Fibroblast of lung (primary cell): Measurements from ENCODE around the gene KCNMA1.

Experiments
- EZH2 ChIP-seq: IDR thresholded peaks from 2 replicates; pipeline ENCODE4 v1.5.1; 2012; ENCODE audit warnings: low read length, control low read depth, mild to moderate bottlenecking; ENCODE audit errors: missing control alignments
- TF ChIP-seq, protein P1 (sequence below), 2 donors: IDR thresholded peaks in 1 of 2; conservative IDR thresholded peaks in 1 of 2; 1 replicate in 1 of 2; 2 replicates in 1 of 2; pipeline ENCODE4 v1.5.1; 2011 to 2012; ENCODE audit warnings: low read length in 2 of 2, control low read depth in 1 of 2, inconsistent platforms in 1 of 2, low read depth in 1 of 2, mild to moderate bottlenecking in 1 of 2

DNA sequence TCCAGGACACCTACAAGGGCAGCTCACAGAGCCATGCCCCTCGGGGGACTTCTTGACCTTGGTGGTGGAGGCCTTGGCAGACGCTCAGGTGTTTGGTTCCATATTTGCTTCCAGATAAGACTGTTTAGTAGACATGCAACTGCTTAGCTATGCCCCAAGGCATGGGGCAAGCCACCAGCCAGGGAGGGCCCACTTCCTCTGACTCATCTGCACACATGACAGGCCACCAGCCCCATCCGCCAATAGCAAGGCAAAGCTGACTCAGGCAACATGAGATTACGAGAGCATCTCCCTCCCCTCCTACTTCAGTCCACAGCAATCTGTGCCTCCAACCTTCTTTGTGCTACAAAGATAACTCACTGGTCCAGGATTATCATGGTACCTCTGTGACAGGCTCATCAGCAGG is 54.9 kb downstream of the KCNMA1 start:
- TF ChIP-seq, protein P1, sequence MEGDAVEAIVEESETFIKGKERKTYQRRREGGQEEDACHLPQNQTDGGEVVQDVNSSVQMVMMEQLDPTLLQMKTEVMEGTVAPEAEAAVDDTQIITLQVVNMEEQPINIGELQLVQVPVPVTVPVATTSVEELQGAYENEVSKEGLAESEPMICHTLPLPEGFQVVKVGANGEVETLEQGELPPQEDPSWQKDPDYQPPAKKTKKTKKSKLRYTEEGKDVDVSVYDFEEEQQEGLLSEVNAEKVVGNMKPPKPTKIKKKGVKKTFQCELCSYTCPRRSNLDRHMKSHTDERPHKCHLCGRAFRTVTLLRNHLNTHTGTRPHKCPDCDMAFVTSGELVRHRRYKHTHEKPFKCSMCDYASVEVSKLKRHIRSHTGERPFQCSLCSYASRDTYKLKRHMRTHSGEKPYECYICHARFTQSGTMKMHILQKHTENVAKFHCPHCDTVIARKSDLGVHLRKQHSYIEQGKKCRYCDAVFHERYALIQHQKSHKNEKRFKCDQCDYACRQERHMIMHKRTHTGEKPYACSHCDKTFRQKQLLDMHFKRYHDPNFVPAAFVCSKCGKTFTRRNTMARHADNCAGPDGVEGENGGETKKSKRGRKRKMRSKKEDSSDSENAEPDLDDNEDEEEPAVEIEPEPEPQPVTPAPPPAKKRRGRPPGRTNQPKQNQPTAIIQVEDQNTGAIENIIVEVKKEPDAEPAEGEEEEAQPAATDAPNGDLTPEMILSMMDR (conservative IDR thresholded peaks at IDR 0.05 in 1 of 2, IDR thresholded peaks at IDR 0.05 in 1 of 2; ENCODE audit: low read depth in 1 of 2, low read length in 2 of 2), result no peak
- TF ChIP-seq EZH2, result no peak
